KG1 (cell line): Measurements from ENCODE around the gene LFNG.
A peak's percentile ranks its signal among the peaks of the same experiment; 100 is the strongest.
"Not testable (repeated sequence)": the region's sequence is repeated elsewhere in the genome, so short reads cannot be mapped to it uniquely, and the experiment has no call there.

Source experiments
- DNase-seq: peaks from one replicate; lab custom pipeline; 2025; lab: John Stamatoyannopoulos, UW

Gene LFNG

GRCh38 chr7:2530071-2530987 lies 10.8 kb downstream of the LFNG start:
- peak; percentile 79 for DNase-seq

DNA sequence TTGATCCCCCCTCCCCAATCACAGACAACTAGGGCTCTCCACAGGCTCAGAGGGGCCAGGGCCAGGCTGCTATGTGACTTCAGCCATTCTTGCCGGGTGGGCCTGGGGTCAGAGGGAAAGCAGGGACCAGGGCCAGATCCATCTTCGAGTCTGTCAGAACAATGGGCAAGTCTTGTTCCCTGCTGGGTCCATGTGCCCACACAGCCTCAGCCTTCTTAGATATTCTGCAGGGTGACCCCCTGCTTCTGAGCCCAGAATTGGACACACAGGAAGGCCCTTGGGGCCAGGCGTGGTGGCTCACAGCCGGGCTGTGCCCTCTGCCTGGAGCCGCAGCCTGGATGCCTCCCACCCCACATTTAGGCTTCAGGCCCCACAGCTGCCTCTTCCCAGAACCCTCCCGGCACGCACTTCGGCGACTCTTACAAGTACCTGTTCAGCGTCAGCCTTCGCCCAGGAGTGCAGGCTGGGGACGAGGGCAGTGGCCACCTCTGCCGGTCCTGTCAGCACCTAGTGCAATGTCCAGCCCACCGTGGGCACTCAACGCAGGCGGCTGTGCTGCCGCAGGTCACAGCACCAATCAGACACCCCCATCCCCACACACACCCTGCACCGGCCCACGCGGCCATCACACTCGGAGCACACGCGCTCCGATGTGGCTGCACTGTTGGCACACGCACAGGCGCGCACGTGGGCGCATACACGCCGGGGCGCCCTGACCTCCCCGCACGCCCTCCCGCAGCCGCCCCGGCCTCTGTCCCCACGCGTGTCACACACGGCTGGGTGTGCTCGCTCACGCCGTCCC lies 11.6 kb downstream of the LFNG start:
- DNase-seq = not testable (repeated sequence)

DNA sequence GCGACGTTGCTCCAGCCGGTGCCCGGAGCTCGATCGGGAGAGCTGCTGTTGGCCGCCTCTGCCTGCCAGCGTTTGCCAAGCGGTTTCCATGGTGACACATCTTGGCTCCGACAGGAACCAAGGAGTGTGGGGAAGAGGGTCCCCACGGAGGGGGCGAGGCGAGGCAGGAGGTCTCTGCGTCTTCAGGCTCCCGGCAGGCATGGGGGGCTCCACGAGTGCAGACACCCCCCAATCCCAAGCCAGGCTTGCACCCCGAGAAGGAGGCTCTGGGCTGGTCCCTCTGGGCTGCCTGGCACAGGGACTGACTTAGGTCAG lies 12.2 kb downstream of the LFNG start:
- DNase-seq = not testable (repeated sequence)

GRCh38 chr7:2532199-2532772 lies 12.7 kb downstream of the LFNG start:
- DNase-seq = not testable (repeated sequence)

- not testable (repeated sequence) for DNase-seq
Observed at GRCh38 chr7:2532816-2533215, 13.2 kb downstream of the LFNG start.

GRCh38 chr7:2533566-2533965 lies 14.0 kb downstream of the LFNG start:
- DNase-seq = not testable (repeated sequence)

- DNase-seq = not testable (repeated sequence)
Observed at GRCh38 chr7:2534214-2534613, 14.6 kb downstream of the LFNG start.

- not testable (repeated sequence) for DNase-seq
Observed at GRCh38 chr7:2535872-2536627, 16.5 kb downstream of the LFNG start.

- no peak for DNase-seq
Observed at GRCh38 chr7:2537981-2538851, 18.6 kb downstream of the LFNG start.

- no peak for DNase-seq
Observed at GRCh38 chr7:2539031-2539911, 19.7 kb downstream of the LFNG start.

DNA sequence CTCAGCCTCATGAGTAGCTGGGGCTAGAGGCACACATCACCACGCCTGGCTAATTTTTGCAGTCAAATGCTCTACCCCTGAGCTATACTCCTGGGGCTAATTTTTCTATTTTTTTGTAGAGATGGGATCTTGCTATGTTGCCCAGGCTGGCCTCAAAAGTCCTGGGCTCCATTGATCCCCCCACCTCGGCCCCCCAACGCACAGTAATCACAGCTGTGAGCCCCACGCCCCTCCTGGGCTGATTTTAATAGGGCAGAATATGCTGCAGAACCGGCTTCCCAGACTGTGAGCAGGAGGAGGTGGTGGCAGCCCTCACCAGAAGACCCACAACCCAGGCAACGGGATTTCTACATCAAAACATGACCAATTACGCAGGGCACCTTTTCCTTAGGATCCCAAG lies 20.6 kb downstream of the LFNG start:
- DNase-seq = no peak

GRCh38 chr7:2540641-2541051 lies 21.1 kb downstream of the LFNG start:
- DNase-seq = no peak

DNA sequence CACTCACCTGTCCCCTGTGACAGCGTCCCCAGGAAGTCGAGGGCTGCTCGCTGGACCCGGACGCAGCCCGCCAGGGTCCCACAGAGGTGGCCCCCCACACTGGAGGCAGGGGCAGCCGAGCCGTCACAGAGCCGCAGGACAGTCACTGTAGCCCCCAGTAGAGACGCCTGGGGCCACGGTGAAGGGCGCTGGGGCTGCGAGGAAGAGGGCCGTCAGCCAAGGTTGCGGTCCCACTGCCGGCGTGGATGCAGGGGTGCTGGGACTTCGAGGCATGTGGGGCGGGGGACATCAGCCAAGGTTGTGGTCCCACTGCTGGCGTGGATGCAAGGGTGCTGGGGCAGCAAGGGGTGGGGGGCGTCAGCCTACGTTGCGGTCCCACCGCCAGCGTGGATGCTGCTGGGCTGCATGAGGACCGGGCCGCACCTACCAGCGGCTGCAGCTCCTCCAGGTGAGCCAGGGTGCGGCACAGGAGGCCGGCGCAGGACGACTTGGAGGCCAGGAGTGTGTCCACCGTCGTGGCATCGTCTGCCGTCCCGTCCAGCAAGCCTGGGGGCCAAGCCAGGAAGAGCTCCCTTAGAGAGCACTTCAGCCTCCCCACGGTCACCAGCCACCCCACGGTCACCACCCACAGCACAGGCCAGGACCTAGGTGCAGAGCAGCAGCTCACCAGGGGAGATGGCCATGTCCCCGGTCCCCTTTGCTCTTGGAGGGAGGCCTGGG lies 21.9 kb downstream of the LFNG start:
- no peak for DNase-seq

DNA sequence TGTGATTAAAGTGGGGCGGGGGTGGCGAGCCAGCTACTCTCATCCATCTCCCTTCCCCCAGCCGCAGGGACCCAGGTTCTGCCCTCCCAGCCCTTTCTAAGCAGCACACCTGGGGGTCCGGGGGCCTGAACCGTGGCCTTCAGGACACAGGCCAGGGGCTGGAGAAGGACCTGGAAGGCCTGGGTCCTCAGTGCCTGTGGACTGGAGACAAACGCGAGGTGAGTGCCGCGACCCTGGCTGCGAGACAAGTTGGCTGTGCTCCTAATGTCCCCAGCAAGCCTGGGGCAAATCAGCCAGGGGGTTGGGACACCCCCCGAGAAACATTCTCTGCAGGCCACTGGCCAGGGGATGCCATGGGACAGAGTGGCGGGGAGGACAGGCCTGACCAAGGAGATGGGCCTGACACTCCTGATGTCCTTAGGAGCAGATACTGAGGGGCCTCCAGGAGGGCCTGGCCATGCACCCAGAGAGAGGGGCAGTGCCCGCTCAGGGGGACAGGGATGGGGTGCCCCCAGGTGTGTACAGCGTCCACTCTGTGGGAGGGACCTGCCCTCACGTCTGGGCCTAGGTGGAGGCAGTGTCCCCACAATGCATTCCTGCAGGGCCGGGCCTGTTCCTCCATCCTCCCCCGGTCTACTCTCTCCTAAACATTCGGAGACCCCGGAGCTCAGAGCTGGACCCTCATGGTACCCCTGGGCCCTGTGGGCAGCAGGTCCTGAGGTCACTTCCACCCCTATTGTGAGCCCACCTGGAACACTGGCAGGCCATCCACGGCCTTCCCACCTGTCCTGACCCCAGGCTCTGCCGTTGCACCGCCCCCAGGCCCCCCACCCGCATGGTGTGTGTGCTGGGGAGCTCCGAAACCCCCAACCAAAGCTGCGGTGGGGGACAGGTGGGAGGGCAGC lies 22.7 kb downstream of the LFNG start:
- no peak for DNase-seq

DNA sequence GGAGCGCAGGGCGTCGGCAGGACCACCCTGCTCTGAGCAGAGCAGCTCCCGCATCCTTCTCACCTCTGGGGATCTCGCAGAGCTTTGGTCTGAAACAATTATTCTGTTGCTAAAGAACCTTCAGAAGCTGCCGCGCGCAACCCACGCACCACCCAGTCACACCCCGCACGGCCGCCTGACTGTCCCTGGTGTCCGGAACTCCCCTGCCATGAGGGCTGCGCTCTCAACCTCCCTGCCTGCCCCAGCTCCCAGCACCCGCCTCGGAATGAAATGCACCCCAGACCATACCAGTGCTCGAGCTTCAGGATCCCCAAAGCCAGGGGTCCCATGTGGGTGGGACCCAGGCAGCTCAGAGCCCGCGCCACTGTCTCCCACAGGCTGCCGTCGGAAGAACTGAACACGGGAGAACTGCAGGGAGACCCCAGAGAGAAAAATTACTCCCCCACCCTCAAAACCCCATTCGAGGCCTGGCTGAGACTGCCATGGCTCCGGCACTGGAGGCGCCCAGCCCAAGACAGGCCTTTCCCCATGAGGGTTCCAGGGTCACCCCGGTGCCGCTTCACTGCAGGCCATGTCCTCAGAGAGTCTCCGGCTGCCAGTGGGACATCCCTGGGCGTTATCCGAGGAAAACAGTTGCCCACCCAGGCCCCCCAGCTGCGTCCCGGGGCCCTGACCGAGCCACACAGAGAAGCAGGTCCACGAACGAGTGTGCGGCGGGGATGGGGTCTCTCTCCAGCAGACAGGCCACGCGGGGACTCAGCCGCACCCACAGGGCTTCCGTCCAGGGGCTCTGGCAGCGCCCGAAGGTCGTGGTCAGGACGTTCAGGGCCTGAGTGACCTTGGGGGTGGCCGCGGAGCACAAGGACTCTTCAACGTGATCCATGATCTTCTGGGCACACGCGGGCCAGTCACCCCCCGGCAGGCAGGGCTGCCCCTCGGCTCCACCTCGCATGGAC lies 23.6 kb downstream of the LFNG start:
- no peak for DNase-seq

DNA sequence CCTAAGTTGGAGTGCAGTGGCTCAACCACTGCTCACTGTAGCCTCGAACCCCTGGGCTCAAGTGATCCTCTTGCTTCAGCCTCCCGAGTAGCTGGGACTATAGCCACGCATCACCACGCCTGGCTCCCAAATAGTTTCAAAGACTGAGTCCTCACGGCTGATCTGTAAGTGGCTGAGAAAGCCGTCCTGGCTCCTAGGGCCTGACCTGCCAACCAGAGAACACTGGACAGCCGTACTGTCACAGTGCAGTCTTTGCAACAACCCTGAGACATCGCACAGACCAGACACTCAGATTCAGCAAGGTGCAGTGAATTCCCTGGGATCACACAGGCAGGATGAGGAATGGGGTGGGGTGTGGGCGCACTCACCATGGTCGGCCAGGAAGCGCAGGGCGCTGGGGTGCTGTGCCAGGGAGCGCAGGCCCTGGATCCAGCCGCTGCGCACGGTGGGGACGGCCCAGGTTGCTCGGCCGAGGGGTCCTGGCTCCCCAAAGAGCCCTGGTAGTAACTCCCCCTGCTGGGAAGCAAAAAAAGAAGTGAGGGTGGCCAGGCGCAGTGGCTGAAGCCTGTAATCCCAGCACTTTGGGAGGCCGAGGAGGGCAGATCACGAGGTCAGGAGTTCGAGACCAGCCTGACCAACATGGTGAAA lies 25.1 kb downstream of the LFNG start:
- DNase-seq = no peak
